HT1080 (cell line): Measurements from ENCODE around the gene NEDD1. TPM values are rescaled to one million over a fixed set of nuclear protein-coding genes. Genes with fewer than 3 reads are reported as not detected.

ENCODE experiments used
- small RNA-seq: library from RNA; depleted of rRNA; stranded (forward); fragments of <200 nt; gene quantifications from one replicate; pipeline ENCODE3, GENCODE V24; 2014
- total RNA-seq: library from RNA; depleted of rRNA; stranded (reverse); fragments of >200 nt; shearing (Covaris generic); gene quantifications from 2 replicates; pipeline ENCODE4 v1.2.3, GENCODE V29; 2014

Gene NEDD1
- total RNA-seq, 1 experiment from 2014 or later, result 31.0 TPM

Small RNA genes lying within 50 kb of the gene (small RNA-seq; reads per million reads assigned to genes)
- not detected for gene RF00019
